Endothelial cell of umbilical vein (primary cell): ENCODE measurements around the gene NGEF. TPM values are rescaled to one million over a fixed set of nuclear protein-coding genes. Genes with fewer than 3 reads are reported as not detected.

Source experiments
- BruUV-seq: library from RNA; stranded (reverse); fragments of 400-500 nt; replicated peaks from 2 replicates; lab custom pipeline; 2021; lab: Mats Ljungman, UMichigan
- CTCF ChIA-PET: fragments of 300-600, 350-600 bp; sonication (Branson Sonifier 250); formaldehyde crosslinking; loops from one replicate; lab custom pipeline; 2021; ENCODE audit warnings: antibody characterized with exemption, inconsistent platforms; lab: Charles Lee
- POLR2A ChIA-PET: fragments of 300-600, 350-600 bp; sonication (Branson Sonifier 250); formaldehyde crosslinking; loops from one replicate; lab custom pipeline; 2021; ENCODE audit warnings: antibody characterized with exemption, inconsistent platforms; lab: Charles Lee
- DNase-seq: peaks from one replicate; pipeline ENCODE4 v3.0.0-alpha.2; 2011; ENCODE audit warnings: low read depth, low spot score
- FAIRE-seq: peaks from 2 replicates; lab custom pipeline; 2011; peaks lifted over from hg19 to GRCh38; lab: Jason Lieb, UNC
- H2AFZ ChIP-seq: 2 replicates; pipeline ENCODE4 v1.6.0; 2012; ENCODE audit warnings: low read depth, low read length, control low read depth, inconsistent platforms
- H3K27ac ChIP-seq: 2 replicates; pipeline ENCODE4 v1.5.1; 2011; ENCODE audit warnings: low read depth, mild to moderate bottlenecking, control low read depth, low read length, moderate library complexity; ENCODE audit not compliant: insufficient read depth
- H3K27me3 ChIP-seq, 2 experiments: 2 replicates each; pipeline versions ENCODE4 v1.6.0 to v1.6.1; 2011; ENCODE audit warnings: low read length in 2 of 2, mixed read lengths in 1 of 2; ENCODE audit not compliant: control insufficient read depth in 2 of 2, insufficient read depth in 2 of 2
- H3K36me3 ChIP-seq, 2 experiments: 2 replicates in 1 of 2; 3 replicates in 1 of 2; pipeline ENCODE4 v1.5.1; 2011; ENCODE audit warnings: low read length in 2 of 2, mild to moderate bottlenecking in 1 of 2, moderate library complexity in 1 of 2; ENCODE audit not compliant: control insufficient read depth in 2 of 2, insufficient read depth in 2 of 2; ENCODE audit errors: extremely low read depth in 1 of 2
- H3K4me1 ChIP-seq: 3 replicates; pipeline ENCODE4 v1.5.1; 2011; ENCODE audit warnings: mild to moderate bottlenecking, low read length; ENCODE audit not compliant: control insufficient read depth, insufficient read depth; ENCODE audit errors: extremely low read depth
- H3K4me2 ChIP-seq: 2 replicates; pipeline ENCODE4 v1.6.1; 2011; ENCODE audit warnings: low read length, control low read depth, mixed read lengths; ENCODE audit not compliant: insufficient read depth
- H3K4me3 ChIP-seq, 3 experiments: fragments of 200-600 bp in 1 of 3; sonication (generic), shearing (Covaris generic) in 1 of 3; replicated peaks in 1 of 3; 2 replicates each; pipeline ENCODE4 v1.5.1; 2011 to 2016; ENCODE audit warnings: control low read depth in 3 of 3, low read length in 3 of 3, mild to moderate bottlenecking in 2 of 3, inconsistent platforms in 1 of 3, low read depth in 1 of 3, moderate library complexity in 1 of 3; ENCODE audit not compliant: insufficient read depth in 1 of 3
- H3K79me2 ChIP-seq: 2 replicates; pipeline ENCODE4 v1.6.0; 2012; ENCODE audit warnings: low read length, inconsistent platforms; ENCODE audit not compliant: control insufficient read depth, insufficient read depth
- H3K9ac ChIP-seq: replicated peaks from 2 replicates; pipeline ENCODE3; 2011; ENCODE audit warnings: low read length, control low read depth; ENCODE audit not compliant: insufficient read depth; ENCODE audit errors: extremely low read depth
- H3K9me1 ChIP-seq: replicated peaks from 3 replicates; pipeline ENCODE4 v1.6.0; 2011; ENCODE audit warnings: mild to moderate bottlenecking, low read length; ENCODE audit not compliant: control insufficient read depth, insufficient read depth; ENCODE audit errors: extremely low read depth
- H3K9me3 ChIP-seq: replicated peaks from 2 replicates; pipeline ENCODE4 v1.5.1; 2012; ENCODE audit warnings: low read length, inconsistent platforms; ENCODE audit not compliant: control insufficient read depth, insufficient read depth
- H4K20me1 ChIP-seq: replicated peaks from 2 replicates; pipeline ENCODE3; 2011; ENCODE audit warnings: mild to moderate bottlenecking, low read length; ENCODE audit not compliant: control insufficient read depth, insufficient read depth; ENCODE audit errors: extremely low read depth
- CTCF ChIP-seq, 2 donors: IDR thresholded peaks; 1 replicate in 1 of 2; 2 replicates in 1 of 2; pipeline ENCODE4 v1.5.1; 2011; ENCODE audit warnings: low read length in 2 of 2, mild to moderate bottlenecking in 2 of 2, moderate library complexity in 2 of 2, control low read depth in 1 of 2, inconsistent platforms in 1 of 2, low read depth in 1 of 2; ENCODE audit not compliant: insufficient read depth in 1 of 2; ENCODE audit errors: extremely low read depth in 1 of 2
- EZH2 ChIP-seq: IDR thresholded peaks from 2 replicates; pipeline ENCODE4 v1.6.1; 2012; ENCODE audit warnings: borderline replicate concordance, low read depth, mild to moderate bottlenecking, moderate library complexity, low read length, inconsistent platforms; ENCODE audit not compliant: severe bottlenecking
- FOS ChIP-seq: IDR thresholded peaks from 2 replicates; pipeline ENCODE4 v1.6.1; 2011; ENCODE audit warnings: mild to moderate bottlenecking, low read length, moderate library complexity, borderline replicate concordance; ENCODE audit not compliant: insufficient read depth
- GATA2 ChIP-seq: IDR thresholded peaks from 2 replicates; pipeline ENCODE4 v1.7.0; 2011; ENCODE audit warnings: low read depth, mild to moderate bottlenecking, moderate library complexity, mixed read lengths, low read length; ENCODE audit not compliant: insufficient read length, insufficient read depth
- JUN ChIP-seq: IDR thresholded peaks from 2 replicates; pipeline ENCODE4 v1.6.1; 2011; ENCODE audit warnings: borderline replicate concordance, low read depth; ENCODE audit not compliant: insufficient read length, insufficient read depth
- MAX ChIP-seq: IDR thresholded peaks from 2 replicates; pipeline ENCODE4 v1.6.1; 2011; ENCODE audit not compliant: insufficient read depth, insufficient read length
- MYC ChIP-seq: IDR thresholded peaks from one replicate; pipeline ENCODE4 v1.6.1; 2011; ENCODE audit warnings: mild to moderate bottlenecking, low read depth, low read length
- POLR2A ChIP-seq: IDR thresholded peaks from 2 replicates; pipeline ENCODE4 v1.6.1; 2012; ENCODE audit warnings: low read depth, mild to moderate bottlenecking, control low read depth, low read length
- POLR2AphosphoS5 ChIP-seq: IDR thresholded peaks from 2 replicates; pipeline ENCODE4 v1.6.1; 2012; ENCODE audit warnings: low read depth, mild to moderate bottlenecking, control low read depth, low read length, moderate library complexity; ENCODE audit not compliant: insufficient read depth
- dilution Hi-C: fragments of 300-500 bp; cut with MboI; formaldehyde crosslinking; loops from one replicate; pipeline ENCODE4 v1.15.0; 2019; ENCODE audit warnings: low sequenced_read_pairs; ENCODE audit not compliant: extremely low pct_ligation_motif_present
- intact Hi-C: fragments of 100-400 bp; cut with micrococcal nuclease; formaldehyde crosslinking; loops from one replicate; pipeline ENCODE4 v1.10.0; 2022
- polyA plus RNA-seq, 4 experiments: library from polyadenylated mRNA; depleted of rRNA in 3 of 4; stranded (reverse) in 3 of 4; unstranded in 1 of 4; fragments of >200 nt; gene quantifications; 2 replicates each; pipeline versions ENCODE4 v1.2.1 to v1.2.3, GENCODE V29; 2011 to 2012; ENCODE audit warnings: missing spikeins in 1 of 4
- total RNA-seq: library from RNA; stranded (reverse); gene quantifications from 2 replicates; pipeline ENCODE4 v1.2.3, GENCODE V29; 2021

The NGEF gene
- total and polyA plus RNA-seq, 2 donors (not counting 3 experiments of a cell fraction or from before 2014, with no cell fraction given), result 0.22 to 0.41 TPM

- ChIA-PET CTCF (no interaction called here), POLR2A (no interaction called here)
- DNase-seq, result no peak
- Histone ChIP-seq H3K9ac (no peak overlapping the region), H3K27me3 (peaks cover 2% of the 10 kb centered on the region in 2 experiments), H3K4me3 (no peak overlapping the region), H3K79me2 (no peaks in the 10 kb centered on the region), H4K20me1 (no peaks in the 10 kb centered on the region), H2AFZ (no peak overlapping the region), H3K9me1 (no peaks in the 10 kb centered on the region), H3K27ac (no peak overlapping the region), H3K4me1 (no peaks in the 10 kb centered on the region), H3K4me2 (no peak overlapping the region), H3K9me3 (no peaks in the 10 kb centered on the region), H3K36me3 (no peaks in the 10 kb centered on the region)
- TF ChIP-seq JUN (no peak), EZH2 (no peak), GATA2 (no peak), FOS (no peak), MYC (no peak), MAX (no peak), CTCF (IDR thresholded peaks at IDR 0.05; ENCODE audit: extremely low read depth in 1 of 2, insufficient read depth in 1 of 2, low read depth in 1 of 2, low read length in 2 of 2) (no peak), POLR2AphosphoS5 (no peak), POLR2A (no peak)
- intact Hi-C loops (no loop called here), dilution Hi-C loops (no loop called here)
- no peak for FAIRE-seq
- BruUV-seq, result no TSS peak
These were observed 38.7 kb downstream of the NGEF start for GRCh38 chr2:232974396-232974795.
